Measurements from ENCODE around the gene LMNTD1.

DNA sequence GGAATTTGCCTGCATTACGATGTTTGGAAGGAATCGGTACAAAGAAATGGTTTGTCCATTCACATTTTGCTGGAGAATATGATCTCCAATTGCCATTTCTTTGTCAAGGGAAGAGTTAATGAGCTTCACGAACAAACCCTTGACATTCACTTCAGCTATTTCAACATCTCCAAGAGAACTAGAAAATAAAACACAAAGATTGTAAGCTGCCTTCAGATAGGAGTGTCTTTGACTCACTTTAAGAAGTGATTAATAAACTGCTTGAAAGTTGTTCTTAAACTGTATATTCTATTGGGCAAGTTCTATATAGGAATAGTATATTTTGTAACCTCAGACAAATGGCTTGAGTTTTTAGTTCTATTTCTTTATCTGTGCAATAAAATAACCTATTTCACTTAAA is 26.3 kb downstream of the LMNTD1 start:
- TF ChIP-seq, protein P1, sequence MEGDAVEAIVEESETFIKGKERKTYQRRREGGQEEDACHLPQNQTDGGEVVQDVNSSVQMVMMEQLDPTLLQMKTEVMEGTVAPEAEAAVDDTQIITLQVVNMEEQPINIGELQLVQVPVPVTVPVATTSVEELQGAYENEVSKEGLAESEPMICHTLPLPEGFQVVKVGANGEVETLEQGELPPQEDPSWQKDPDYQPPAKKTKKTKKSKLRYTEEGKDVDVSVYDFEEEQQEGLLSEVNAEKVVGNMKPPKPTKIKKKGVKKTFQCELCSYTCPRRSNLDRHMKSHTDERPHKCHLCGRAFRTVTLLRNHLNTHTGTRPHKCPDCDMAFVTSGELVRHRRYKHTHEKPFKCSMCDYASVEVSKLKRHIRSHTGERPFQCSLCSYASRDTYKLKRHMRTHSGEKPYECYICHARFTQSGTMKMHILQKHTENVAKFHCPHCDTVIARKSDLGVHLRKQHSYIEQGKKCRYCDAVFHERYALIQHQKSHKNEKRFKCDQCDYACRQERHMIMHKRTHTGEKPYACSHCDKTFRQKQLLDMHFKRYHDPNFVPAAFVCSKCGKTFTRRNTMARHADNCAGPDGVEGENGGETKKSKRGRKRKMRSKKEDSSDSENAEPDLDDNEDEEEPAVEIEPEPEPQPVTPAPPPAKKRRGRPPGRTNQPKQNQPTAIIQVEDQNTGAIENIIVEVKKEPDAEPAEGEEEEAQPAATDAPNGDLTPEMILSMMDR (conservative IDR thresholded peaks at IDR 0.05; ENCODE audit: low read depth in 2 of 2): no peak
- TF ChIP-seq CREB1 (CRISPR knock-in tag; IDR thresholded peaks at IDR 0.05; ENCODE audit: low read depth): no peak

Measured in GM23338 (cell line).